ENCODE data around the gene C22orf42. TPM values are rescaled to one million over a fixed set of nuclear protein-coding genes. Genes with fewer than 3 reads are reported as not detected.
"Not testable (repeated sequence)": the region's sequence is repeated elsewhere in the genome, so short reads cannot be mapped to it uniquely, and the experiment has no call there.

The C22orf42 gene
- total and polyA plus RNA-seq, 2 donors (not counting 1 experiment from before 2014, with no cell fraction given): not detected

DNA sequence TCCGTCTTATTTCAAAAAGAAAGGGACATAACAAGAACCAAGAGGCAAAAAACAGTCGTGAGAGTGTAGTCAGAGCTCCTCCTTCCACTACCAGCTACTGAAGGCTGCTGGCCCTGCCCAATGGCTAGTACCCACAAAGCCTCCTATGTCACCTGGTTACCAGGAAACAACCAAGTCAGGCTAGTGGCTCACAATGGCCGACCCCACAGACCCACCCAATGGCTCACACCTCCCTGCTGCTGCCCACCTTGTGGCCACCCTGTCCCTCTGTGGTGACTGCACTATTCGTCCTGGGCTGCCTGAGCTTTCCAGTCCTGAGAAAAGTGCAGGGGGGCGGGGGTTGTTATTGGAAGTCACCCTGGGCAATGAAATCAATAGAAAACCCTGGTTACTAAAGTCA is 1.5 kb downstream of the C22orf42 start:
- H4K20me1 ChIP-seq (ENCODE audit: control insufficient read depth, extremely low read depth, insufficient read depth, low read length); H3K4me2 ChIP-seq (ENCODE audit: extremely low read depth, insufficient read depth, low read length); H3K9me3 ChIP-seq (ENCODE audit: control insufficient read depth, insufficient read depth, low read depth, low read length); H3K4me1 ChIP-seq (ENCODE audit: control insufficient read depth, extremely low read depth, insufficient read depth, low read length); H3K36me3 ChIP-seq (ENCODE audit: control insufficient read depth, insufficient read depth, low read length); H3K4me3 ChIP-seq (replicated peaks in 1 of 4; ENCODE audit: control extremely low read depth in 1 of 4, insufficient read depth in 1 of 4, low read depth in 3 of 4, low read length in 4 of 4); H3K9ac ChIP-seq (ENCODE audit: insufficient read depth, low read length); H3K27me3 ChIP-seq (ENCODE audit: control insufficient read depth, insufficient read depth, low read length); H3K27ac ChIP-seq (ENCODE audit: insufficient read depth, low read length); DNase-seq (ENCODE audit: low read depth in 2 of 2); H2AFZ ChIP-seq (ENCODE audit: low read length); H3K79me2 ChIP-seq (ENCODE audit: control insufficient read depth, insufficient read depth, low read length): not testable (repeated sequence)

DNA sequence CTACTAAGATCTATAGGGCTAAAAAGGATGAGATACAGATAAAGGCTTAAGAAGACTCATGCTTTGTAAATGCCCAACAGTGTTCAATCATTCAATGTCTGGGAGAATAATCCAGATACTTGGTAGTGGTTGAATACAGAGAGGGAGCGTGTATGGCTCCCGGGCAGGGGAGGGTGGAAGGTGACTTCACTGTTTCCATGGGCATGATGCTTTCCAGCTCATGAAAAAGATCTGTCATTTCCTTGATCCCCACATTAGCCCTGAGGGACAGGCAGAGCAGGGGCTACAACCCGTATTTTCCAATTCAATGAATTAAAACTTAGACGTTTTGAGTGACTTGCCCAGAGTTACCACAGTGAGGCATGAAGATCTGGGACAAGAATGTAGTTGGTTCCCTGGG is 4.4 kb downstream of the C22orf42 start:
- H3K4me1 ChIP-seq (ENCODE audit: control insufficient read depth, extremely low read depth, insufficient read depth, low read length); H2AFZ ChIP-seq (ENCODE audit: low read length); DNase-seq (ENCODE audit: low read depth in 2 of 2); H3K4me2 ChIP-seq (ENCODE audit: extremely low read depth, insufficient read depth, low read length); H3K36me3 ChIP-seq (ENCODE audit: control insufficient read depth, insufficient read depth, low read length); H3K4me3 ChIP-seq (replicated peaks in 1 of 4; ENCODE audit: control extremely low read depth in 1 of 4, insufficient read depth in 1 of 4, low read depth in 3 of 4, low read length in 4 of 4); H3K9ac ChIP-seq (ENCODE audit: insufficient read depth, low read length); H4K20me1 ChIP-seq (ENCODE audit: control insufficient read depth, extremely low read depth, insufficient read depth, low read length); H3K27me3 ChIP-seq (ENCODE audit: control insufficient read depth, insufficient read depth, low read length); H3K9me3 ChIP-seq (ENCODE audit: control insufficient read depth, insufficient read depth, low read depth, low read length); H3K27ac ChIP-seq (ENCODE audit: insufficient read depth, low read length); H3K79me2 ChIP-seq (ENCODE audit: control insufficient read depth, insufficient read depth, low read length): not testable (repeated sequence)

DNA sequence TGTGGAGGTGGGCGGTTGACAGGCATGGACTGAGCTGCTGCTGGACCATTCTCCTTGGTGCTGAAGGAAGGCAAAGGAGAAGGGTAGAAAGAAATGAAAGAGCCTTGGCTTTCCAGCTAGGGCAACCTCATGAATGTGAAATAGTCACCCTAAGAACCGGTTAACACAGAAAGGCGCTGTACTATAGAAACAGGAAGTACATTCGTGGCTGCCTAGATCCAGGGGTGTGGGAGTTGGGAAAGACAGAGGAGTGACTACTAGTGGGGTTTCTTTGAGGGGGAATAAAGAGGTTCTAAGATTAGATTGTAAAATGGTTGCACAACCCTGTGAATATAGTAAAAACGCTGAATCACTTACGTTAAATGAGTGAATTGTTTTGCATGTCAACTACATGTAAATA is 7.5 kb downstream of the C22orf42 start:
- not testable (repeated sequence) for H3K4me2 ChIP-seq (ENCODE audit: extremely low read depth, insufficient read depth, low read length); H3K9me3 ChIP-seq (ENCODE audit: control insufficient read depth, insufficient read depth, low read depth, low read length); H3K27me3 ChIP-seq (ENCODE audit: control insufficient read depth, insufficient read depth, low read length); DNase-seq (ENCODE audit: low read depth in 2 of 2); H2AFZ ChIP-seq (ENCODE audit: low read length); H3K4me3 ChIP-seq (replicated peaks in 1 of 4; ENCODE audit: control extremely low read depth in 1 of 4, insufficient read depth in 1 of 4, low read depth in 3 of 4, low read length in 4 of 4); H4K20me1 ChIP-seq (ENCODE audit: control insufficient read depth, extremely low read depth, insufficient read depth, low read length); H3K4me1 ChIP-seq (ENCODE audit: control insufficient read depth, extremely low read depth, insufficient read depth, low read length); H3K79me2 ChIP-seq (ENCODE audit: control insufficient read depth, insufficient read depth, low read length); H3K27ac ChIP-seq (ENCODE audit: insufficient read depth, low read length); H3K9ac ChIP-seq (ENCODE audit: insufficient read depth, low read length); H3K36me3 ChIP-seq (ENCODE audit: control insufficient read depth, insufficient read depth, low read length)

DNA sequence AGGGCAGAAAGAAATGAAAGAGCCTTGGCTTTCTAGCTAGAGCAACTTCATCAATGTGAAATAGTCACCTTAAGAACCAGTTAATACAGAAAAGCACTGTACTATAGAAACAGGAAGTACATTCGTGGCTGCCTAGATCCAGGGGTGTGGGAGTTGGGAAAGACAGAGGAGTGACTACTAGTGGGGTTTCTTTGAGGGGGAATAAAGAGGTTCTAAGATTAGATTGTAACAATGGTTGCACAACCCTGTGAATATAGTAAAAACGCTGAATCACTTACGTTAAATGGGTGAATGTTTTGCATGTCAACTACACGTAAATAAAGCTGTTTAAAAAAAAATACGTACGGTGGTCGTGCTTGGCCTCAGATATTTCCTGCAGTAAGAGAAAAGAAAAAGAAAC is 8.5 kb downstream of the C22orf42 start:
- H3K4me3 ChIP-seq (replicated peaks in 1 of 4; ENCODE audit: control extremely low read depth in 1 of 4, insufficient read depth in 1 of 4, low read depth in 3 of 4, low read length in 4 of 4); H3K4me2 ChIP-seq (ENCODE audit: extremely low read depth, insufficient read depth, low read length); DNase-seq (ENCODE audit: low read depth in 2 of 2); H2AFZ ChIP-seq (ENCODE audit: low read length); H3K27me3 ChIP-seq (ENCODE audit: control insufficient read depth, insufficient read depth, low read length); H3K79me2 ChIP-seq (ENCODE audit: control insufficient read depth, insufficient read depth, low read length); H3K36me3 ChIP-seq (ENCODE audit: control insufficient read depth, insufficient read depth, low read length); H4K20me1 ChIP-seq (ENCODE audit: control insufficient read depth, extremely low read depth, insufficient read depth, low read length); H3K4me1 ChIP-seq (ENCODE audit: control insufficient read depth, extremely low read depth, insufficient read depth, low read length); H3K9me3 ChIP-seq (ENCODE audit: control insufficient read depth, insufficient read depth, low read depth, low read length); H3K27ac ChIP-seq (ENCODE audit: insufficient read depth, low read length); H3K9ac ChIP-seq (ENCODE audit: insufficient read depth, low read length): not testable (repeated sequence)

DNA sequence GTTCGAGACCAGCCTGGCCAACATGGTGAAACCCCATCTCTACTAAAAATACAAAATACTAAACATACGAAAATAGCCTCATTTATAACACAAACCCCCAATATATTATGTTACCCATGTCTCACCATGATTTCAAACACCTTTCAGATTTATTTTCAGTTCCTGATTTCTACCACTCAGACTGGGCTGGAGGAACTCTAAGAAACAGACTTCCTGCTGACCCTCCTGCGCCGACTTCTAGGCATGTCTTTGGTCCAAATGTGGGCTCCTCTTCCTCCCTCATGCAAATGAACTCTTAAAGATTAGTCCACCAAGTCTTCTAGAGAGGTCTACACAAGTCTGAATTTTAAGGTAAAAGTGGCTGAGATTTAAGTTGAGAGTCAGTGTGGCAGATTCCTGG is 10.7 kb downstream of the C22orf42 start:
- H3K4me3 ChIP-seq (replicated peaks in 1 of 4; ENCODE audit: control extremely low read depth in 1 of 4, insufficient read depth in 1 of 4, low read depth in 3 of 4, low read length in 4 of 4); DNase-seq (ENCODE audit: low read depth in 2 of 2); H3K4me2 ChIP-seq (ENCODE audit: extremely low read depth, insufficient read depth, low read length); H4K20me1 ChIP-seq (ENCODE audit: control insufficient read depth, extremely low read depth, insufficient read depth, low read length); H3K79me2 ChIP-seq (ENCODE audit: control insufficient read depth, insufficient read depth, low read length); H3K9ac ChIP-seq (ENCODE audit: insufficient read depth, low read length); H2AFZ ChIP-seq (ENCODE audit: low read length); H3K27me3 ChIP-seq (ENCODE audit: control insufficient read depth, insufficient read depth, low read length); H3K27ac ChIP-seq (ENCODE audit: insufficient read depth, low read length); H3K36me3 ChIP-seq (ENCODE audit: control insufficient read depth, insufficient read depth, low read length); H3K4me1 ChIP-seq (ENCODE audit: control insufficient read depth, extremely low read depth, insufficient read depth, low read length); H3K9me3 ChIP-seq (ENCODE audit: control insufficient read depth, insufficient read depth, low read depth, low read length): not testable (repeated sequence)

DNA sequence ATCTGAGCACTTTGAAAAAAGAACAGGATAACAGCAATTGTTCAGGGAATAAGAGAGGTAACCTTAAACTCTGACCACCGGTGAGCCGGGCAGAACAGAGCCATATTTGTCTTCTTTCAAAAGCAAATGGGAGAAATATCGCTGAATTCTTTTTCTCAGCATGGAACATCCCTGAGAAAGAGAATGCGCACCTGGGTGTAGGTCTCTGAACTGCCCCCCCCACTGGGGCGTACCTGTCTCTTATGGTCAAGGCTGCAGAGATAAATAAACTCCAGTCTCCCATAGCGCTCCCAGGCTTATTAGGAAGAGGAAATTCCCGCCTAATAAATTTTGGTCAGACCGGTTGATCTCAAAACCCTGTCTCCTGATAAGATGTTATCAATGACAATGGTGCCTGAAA is 12.0 kb downstream of the C22orf42 start:
- not testable (repeated sequence) for H3K9ac ChIP-seq (ENCODE audit: insufficient read depth, low read length); H2AFZ ChIP-seq (ENCODE audit: low read length); H3K4me2 ChIP-seq (ENCODE audit: extremely low read depth, insufficient read depth, low read length); H4K20me1 ChIP-seq (ENCODE audit: control insufficient read depth, extremely low read depth, insufficient read depth, low read length); H3K4me3 ChIP-seq (replicated peaks in 1 of 4; ENCODE audit: control extremely low read depth in 1 of 4, insufficient read depth in 1 of 4, low read depth in 3 of 4, low read length in 4 of 4); DNase-seq (ENCODE audit: low read depth in 2 of 2); H3K36me3 ChIP-seq (ENCODE audit: control insufficient read depth, insufficient read depth, low read length); H3K9me3 ChIP-seq (ENCODE audit: control insufficient read depth, insufficient read depth, low read depth, low read length); H3K79me2 ChIP-seq (ENCODE audit: control insufficient read depth, insufficient read depth, low read length); H3K27me3 ChIP-seq (ENCODE audit: control insufficient read depth, insufficient read depth, low read length); H3K4me1 ChIP-seq (ENCODE audit: control insufficient read depth, extremely low read depth, insufficient read depth, low read length); H3K27ac ChIP-seq (ENCODE audit: insufficient read depth, low read length)

Data from fibroblast of lung (primary cell).